Esophagus muscularis mucosa (tissue), 3 donors: ENCODE measurements around the gene POLDIP3.

Source experiments
- POLR2A ChIP-seq: fragments of 450-650 bp; IDR thresholded peaks from one replicate; pipeline ENCODE4 v1.6.1; 2017; ENCODE audit warnings: antibody characterized with exemption, moderate library complexity, mild to moderate bottlenecking, low read depth
- POLR2AphosphoS5 ChIP-seq, 2 donors: sonication (generic); formaldehyde crosslinking; IDR thresholded peaks; one replicate each; pipeline ENCODE4 v1.6.1; 2017; ENCODE audit warnings: antibody characterized with exemption in 2 of 2
- TF ChIP-seq, protein P1 (sequence below), 3 experiments: fragments of 200-600 bp in 2 of 3; fragments of 450-650 bp in 1 of 3; sonication (generic) in 2 of 3; IDR thresholded peaks; one replicate each; pipeline ENCODE4 v1.5.1; 2017 to 2019; ENCODE audit warnings: antibody characterized with exemption in 3 of 3, mild to moderate bottlenecking in 2 of 3, moderate library complexity in 1 of 3

DNA sequence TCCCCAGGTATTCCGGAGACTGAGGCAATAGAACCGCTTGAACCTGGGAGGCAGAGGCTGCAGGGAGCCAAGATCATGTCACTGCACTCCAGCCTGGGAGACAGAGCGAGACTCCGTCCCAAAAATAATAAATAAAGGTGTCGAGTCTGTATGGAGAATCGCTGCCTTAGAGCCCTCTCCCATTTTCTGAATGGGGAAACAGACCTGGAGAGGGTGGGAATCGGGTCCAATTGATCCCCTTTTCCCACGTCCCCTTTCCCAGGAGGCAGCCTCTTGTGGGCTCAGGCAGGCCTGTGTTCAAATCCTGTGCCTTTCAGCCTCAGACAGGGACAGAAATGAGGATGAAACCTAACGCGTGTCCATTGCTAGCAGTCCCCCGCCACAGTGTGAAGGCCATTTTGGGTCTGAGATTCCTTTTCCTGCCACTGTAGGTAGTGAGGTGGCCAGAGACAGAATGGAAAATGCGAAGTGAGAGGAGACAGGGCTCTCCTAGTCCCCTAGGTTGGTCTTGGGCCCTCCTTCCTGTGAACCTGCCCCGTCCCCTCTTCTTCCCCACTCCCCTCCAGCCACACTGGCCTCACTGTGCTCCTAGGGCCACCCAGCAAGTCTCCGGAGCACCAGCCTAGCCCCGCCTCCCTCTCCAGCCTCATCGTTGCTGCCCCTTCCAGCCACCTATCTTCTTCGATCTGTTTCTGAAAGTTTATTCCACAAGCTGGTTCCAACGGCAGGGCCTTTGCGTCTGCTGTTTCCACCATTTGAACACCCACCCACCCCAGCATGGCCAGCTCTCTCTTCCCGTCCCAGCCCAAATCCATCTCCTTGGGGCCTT is 2.7 kb upstream of the POLDIP3 start:
- TF ChIP-seq POLR2AphosphoS5 (IDR thresholded peaks at IDR 0.05): peak in 1 of 2 donors; percentile 32
- TF ChIP-seq, protein P1, sequence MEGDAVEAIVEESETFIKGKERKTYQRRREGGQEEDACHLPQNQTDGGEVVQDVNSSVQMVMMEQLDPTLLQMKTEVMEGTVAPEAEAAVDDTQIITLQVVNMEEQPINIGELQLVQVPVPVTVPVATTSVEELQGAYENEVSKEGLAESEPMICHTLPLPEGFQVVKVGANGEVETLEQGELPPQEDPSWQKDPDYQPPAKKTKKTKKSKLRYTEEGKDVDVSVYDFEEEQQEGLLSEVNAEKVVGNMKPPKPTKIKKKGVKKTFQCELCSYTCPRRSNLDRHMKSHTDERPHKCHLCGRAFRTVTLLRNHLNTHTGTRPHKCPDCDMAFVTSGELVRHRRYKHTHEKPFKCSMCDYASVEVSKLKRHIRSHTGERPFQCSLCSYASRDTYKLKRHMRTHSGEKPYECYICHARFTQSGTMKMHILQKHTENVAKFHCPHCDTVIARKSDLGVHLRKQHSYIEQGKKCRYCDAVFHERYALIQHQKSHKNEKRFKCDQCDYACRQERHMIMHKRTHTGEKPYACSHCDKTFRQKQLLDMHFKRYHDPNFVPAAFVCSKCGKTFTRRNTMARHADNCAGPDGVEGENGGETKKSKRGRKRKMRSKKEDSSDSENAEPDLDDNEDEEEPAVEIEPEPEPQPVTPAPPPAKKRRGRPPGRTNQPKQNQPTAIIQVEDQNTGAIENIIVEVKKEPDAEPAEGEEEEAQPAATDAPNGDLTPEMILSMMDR (IDR thresholded peaks at IDR 0.05): no peak
- no peak for TF ChIP-seq POLR2A
